ENCODE data around the gene SLC25A42.

Gene SLC25A42

DNA sequence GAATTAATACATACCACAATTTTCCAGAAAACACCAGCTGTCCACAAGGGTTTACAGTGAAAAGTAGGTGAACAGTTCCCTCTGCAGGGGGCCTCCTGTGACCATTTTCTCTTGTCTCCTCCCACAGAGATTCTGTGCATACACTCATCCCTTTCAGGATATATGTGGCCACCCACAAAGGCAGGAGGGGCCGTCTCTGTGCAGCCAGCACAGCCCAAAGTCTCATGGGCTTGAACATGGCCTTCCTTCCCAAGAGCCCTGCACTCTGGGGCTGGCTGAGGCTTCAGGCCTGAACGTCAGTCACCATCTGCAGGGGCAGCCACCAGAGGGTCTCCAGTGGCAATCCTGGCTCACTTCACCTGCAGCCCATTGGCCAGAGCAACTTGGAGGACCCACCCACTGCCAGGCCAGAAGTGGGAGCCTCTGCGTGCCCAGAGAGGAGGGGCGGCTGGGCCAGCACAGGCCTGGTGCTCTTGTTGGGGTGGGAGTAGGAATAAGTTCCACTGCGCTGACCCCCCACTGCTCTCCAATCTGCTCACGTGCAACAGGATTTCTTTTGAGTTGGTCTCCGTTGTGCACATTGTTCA, 49.3 kb downstream of the SLC25A42 start:
- H3K9ac ChIP-seq (ENCODE audit: low read length), result no peak overlapping the region
- no peak overlapping the region for H3K4me2 ChIP-seq (ENCODE audit: low read length)
- H4K91ac ChIP-seq (ENCODE audit: low read depth, low read length), result no peak overlapping the region
- no peaks in the 10 kb centered on the region for H3K79me1 ChIP-seq (ENCODE audit: low read length)
- H3K9me3 ChIP-seq (ENCODE audit: insufficient read depth, low read depth, low read length), result peaks cover 2% of the 10 kb centered on the region
- H2AFZ ChIP-seq (ENCODE audit: insufficient read depth, low read length, poor library complexity), result no peak overlapping the region
- no peak for DNase-seq
- no CpG with 5 or more reads among the region's 7 CpGs for WGBS (ENCODE audit: extremely low coverage, insufficient coverage, insufficient read length)
- no peak overlapping the region for H3K23ac ChIP-seq (ENCODE audit: low read length)
- H2AK5ac ChIP-seq (ENCODE audit: low read length), result no peak overlapping the region
- no peak overlapping the region for H2BK120ac ChIP-seq (ENCODE audit: insufficient read depth, low read length, poor library complexity)
- no peaks in the 10 kb centered on the region for H3K79me2 ChIP-seq (ENCODE audit: control insufficient read depth, insufficient read depth, low read length, poor library complexity)
- no peak overlapping the region for H4K8ac ChIP-seq (ENCODE audit: low read depth, low read length)
- H3K27me3 ChIP-seq (ENCODE audit: insufficient read depth, low read length), result no peaks in the 10 kb centered on the region
- no peak overlapping the region for H3K27ac ChIP-seq (ENCODE audit: low read depth, low read length)
- H2BK5ac ChIP-seq (ENCODE audit: low read depth, low read length, poor library complexity), result no peak overlapping the region
- H4K12ac ChIP-seq (ENCODE audit: low read depth, low read length), result no peak overlapping the region
- no peaks in the 10 kb centered on the region for H3K36me3 ChIP-seq (ENCODE audit: control insufficient read depth in 1 of 2, insufficient read depth in 2 of 2, low read length in 2 of 2)
- H3K4ac ChIP-seq (ENCODE audit: low read depth, low read length), result no peak overlapping the region
- no peak overlapping the region for H2BK12ac ChIP-seq (ENCODE audit: low read length)
- no peaks in the 10 kb centered on the region for H3K4me1 ChIP-seq (ENCODE audit: control insufficient read depth in 1 of 2, insufficient read depth in 2 of 2, low read length in 2 of 2)
- H3K14ac ChIP-seq (ENCODE audit: low read length), result no peak overlapping the region
- H3K4me3 ChIP-seq (ENCODE audit: low read depth, low read length), result no peak overlapping the region
- H3K18ac ChIP-seq (ENCODE audit: low read length), result no peak overlapping the region

DNA sequence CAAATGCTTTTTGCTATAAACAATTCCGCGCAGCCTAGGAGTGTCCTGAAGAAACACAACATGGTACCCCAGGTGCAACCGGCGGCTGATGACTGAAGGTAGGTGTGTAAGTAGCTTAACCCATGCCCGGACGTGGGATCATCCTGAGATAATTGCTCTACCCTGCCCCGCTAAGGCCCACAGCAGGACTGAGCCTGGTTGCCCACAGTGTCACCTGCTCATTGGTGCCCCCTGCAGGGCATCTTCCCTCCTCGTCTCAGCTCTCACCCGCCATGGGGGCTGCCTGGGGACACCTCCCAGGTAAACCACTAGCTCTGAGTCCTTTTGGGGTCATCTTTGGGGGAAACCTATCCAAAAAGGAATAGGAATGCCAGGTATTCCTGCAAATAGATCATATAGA, 52.2 kb downstream of the SLC25A42 start:
- no peak overlapping the region for H4K12ac ChIP-seq (ENCODE audit: low read depth, low read length)
- no peak overlapping the region for H3K27ac ChIP-seq (ENCODE audit: low read depth, low read length)
- H3K27me3 ChIP-seq (ENCODE audit: insufficient read depth, low read length), result no peaks in the 10 kb centered on the region
- H3K79me1 ChIP-seq (ENCODE audit: low read length), result peaks cover 3% of the 10 kb centered on the region
- H2BK5ac ChIP-seq (ENCODE audit: low read depth, low read length, poor library complexity), result no peak overlapping the region
- peaks cover 4% of the 10 kb centered on the region for H3K9me3 ChIP-seq (ENCODE audit: insufficient read depth, low read depth, low read length)
- no peak overlapping the region for H4K91ac ChIP-seq (ENCODE audit: low read depth, low read length)
- H2AK5ac ChIP-seq (ENCODE audit: low read length), result no peak overlapping the region
- no peak overlapping the region for H3K23ac ChIP-seq (ENCODE audit: low read length)
- no peak overlapping the region for H3K4ac ChIP-seq (ENCODE audit: low read depth, low read length)
- H3K9ac ChIP-seq (ENCODE audit: low read length), result no peak overlapping the region
- DNase-seq, result peak; percentile 51 to 76
- H3K14ac ChIP-seq (ENCODE audit: low read length), result no peak overlapping the region
- no peak overlapping the region for H2BK12ac ChIP-seq (ENCODE audit: low read length)
- no peaks in the 10 kb centered on the region for H3K4me1 ChIP-seq (ENCODE audit: control insufficient read depth in 1 of 2, insufficient read depth in 2 of 2, low read length in 2 of 2)
- H3K4me3 ChIP-seq (ENCODE audit: low read depth, low read length), result no peak overlapping the region
- H3K79me2 ChIP-seq (ENCODE audit: control insufficient read depth, insufficient read depth, low read length, poor library complexity), result no peaks in the 10 kb centered on the region
- peaks cover 3 to 5% of the 10 kb centered on the region in 2 experiments for H3K36me3 ChIP-seq (ENCODE audit: control insufficient read depth in 1 of 2, insufficient read depth in 2 of 2, low read length in 2 of 2)
- H3K18ac ChIP-seq (ENCODE audit: low read length), result no peak overlapping the region
- WGBS (ENCODE audit: extremely low coverage, insufficient coverage, insufficient read length), result no CpG with 5 or more reads among the region's 9 CpGs
- H3K4me2 ChIP-seq (ENCODE audit: low read length), result no peak overlapping the region
- H2AFZ ChIP-seq (ENCODE audit: insufficient read depth, low read length, poor library complexity), result no peak overlapping the region
- H4K8ac ChIP-seq (ENCODE audit: low read depth, low read length), result no peak overlapping the region
- H2BK120ac ChIP-seq (ENCODE audit: insufficient read depth, low read length, poor library complexity), result no peak overlapping the region

DNA sequence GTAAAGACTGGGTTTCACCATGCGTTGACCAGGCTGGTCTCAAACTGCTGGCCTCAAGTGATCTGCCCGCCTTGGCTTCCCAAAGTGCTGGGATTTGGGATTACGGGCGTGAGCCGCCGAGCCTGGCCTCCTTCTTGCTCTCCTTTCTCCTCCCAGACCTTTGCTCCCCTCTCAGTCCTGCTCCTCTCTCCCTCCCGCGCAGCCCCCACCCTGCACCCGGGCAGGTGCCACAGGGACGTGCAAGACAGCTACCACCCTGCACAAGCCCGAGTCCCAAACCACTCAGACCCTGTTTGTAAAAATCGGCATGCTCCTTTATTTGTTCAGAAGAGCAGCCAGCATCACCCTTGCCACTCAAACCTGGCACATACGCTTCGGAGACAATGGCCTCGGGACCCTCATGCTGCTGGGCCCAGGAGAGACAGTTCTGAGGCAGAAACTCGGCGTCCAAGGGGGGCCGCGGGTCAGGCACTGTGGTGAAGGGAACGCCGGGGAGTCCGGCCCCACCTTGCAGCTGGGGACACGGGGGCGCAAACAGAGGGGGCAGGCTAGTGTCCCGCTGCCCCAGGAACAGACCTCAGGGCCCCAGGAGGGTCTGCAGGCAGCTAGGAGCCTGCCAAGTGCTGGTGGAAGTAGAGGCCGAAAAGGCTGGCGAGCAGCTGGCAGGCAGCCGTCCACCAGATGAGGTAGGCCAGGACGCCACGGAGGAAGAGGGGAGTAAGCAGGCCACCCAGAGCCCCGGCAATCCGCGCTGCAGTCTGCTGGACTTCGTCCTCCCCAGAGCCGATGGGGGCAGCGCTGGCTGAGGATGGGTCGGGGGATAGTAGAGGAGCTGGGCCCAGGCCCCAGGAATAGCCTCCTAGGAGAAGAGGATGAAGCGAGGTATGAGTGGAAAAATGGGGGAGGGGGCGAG, 55.8 kb downstream of the SLC25A42 start:
- Histone ChIP-seq H3K79me1 (ENCODE audit: low read length) (peaks cover 3% of the 10 kb centered on the region), H3K9ac (ENCODE audit: low read length) (no peak overlapping the region), H3K27ac (ENCODE audit: low read depth, low read length) (no peak overlapping the region), H3K36me3 (ENCODE audit: control insufficient read depth in 1 of 2, insufficient read depth in 2 of 2, low read length in 2 of 2) (peaks cover 3 to 5% of the 10 kb centered on the region in 2 experiments), H4K12ac (ENCODE audit: low read depth, low read length) (no peak overlapping the region), H2BK120ac (ENCODE audit: insufficient read depth, low read length, poor library complexity) (no peak overlapping the region), H3K4me3 (ENCODE audit: low read depth, low read length) (no peak overlapping the region), H3K27me3 (ENCODE audit: insufficient read depth, low read length) (no peaks in the 10 kb centered on the region), H3K18ac (ENCODE audit: low read length) (no peak overlapping the region), H3K23ac (ENCODE audit: low read length) (no peak overlapping the region), H2BK12ac (ENCODE audit: low read length) (no peak overlapping the region), H4K91ac (ENCODE audit: low read depth, low read length) (no peak overlapping the region), H4K8ac (ENCODE audit: low read depth, low read length) (peak overlapping the region; percentile 1), H2BK5ac (ENCODE audit: low read depth, low read length, poor library complexity) (no peak overlapping the region), H2AK5ac (ENCODE audit: low read length) (no peak overlapping the region), H3K4me1 (ENCODE audit: control insufficient read depth in 1 of 2, insufficient read depth in 2 of 2, low read length in 2 of 2) (no peaks in the 10 kb centered on the region), H3K9me3 (ENCODE audit: insufficient read depth, low read depth, low read length) (peaks cover 1% of the 10 kb centered on the region), H2AFZ (ENCODE audit: insufficient read depth, low read length, poor library complexity) (no peak overlapping the region), H3K4me2 (ENCODE audit: low read length) (no peak overlapping the region), H3K79me2 (ENCODE audit: control insufficient read depth, insufficient read depth, low read length, poor library complexity) (no peaks in the 10 kb centered on the region), H3K14ac (ENCODE audit: low read length) (no peak overlapping the region), H3K4ac (ENCODE audit: low read depth, low read length) (no peak overlapping the region)
- no CpG with 5 or more reads among the region's 39 CpGs for WGBS (ENCODE audit: extremely low coverage, insufficient coverage, insufficient read length)
- DNase-seq, result no peak

DNA sequence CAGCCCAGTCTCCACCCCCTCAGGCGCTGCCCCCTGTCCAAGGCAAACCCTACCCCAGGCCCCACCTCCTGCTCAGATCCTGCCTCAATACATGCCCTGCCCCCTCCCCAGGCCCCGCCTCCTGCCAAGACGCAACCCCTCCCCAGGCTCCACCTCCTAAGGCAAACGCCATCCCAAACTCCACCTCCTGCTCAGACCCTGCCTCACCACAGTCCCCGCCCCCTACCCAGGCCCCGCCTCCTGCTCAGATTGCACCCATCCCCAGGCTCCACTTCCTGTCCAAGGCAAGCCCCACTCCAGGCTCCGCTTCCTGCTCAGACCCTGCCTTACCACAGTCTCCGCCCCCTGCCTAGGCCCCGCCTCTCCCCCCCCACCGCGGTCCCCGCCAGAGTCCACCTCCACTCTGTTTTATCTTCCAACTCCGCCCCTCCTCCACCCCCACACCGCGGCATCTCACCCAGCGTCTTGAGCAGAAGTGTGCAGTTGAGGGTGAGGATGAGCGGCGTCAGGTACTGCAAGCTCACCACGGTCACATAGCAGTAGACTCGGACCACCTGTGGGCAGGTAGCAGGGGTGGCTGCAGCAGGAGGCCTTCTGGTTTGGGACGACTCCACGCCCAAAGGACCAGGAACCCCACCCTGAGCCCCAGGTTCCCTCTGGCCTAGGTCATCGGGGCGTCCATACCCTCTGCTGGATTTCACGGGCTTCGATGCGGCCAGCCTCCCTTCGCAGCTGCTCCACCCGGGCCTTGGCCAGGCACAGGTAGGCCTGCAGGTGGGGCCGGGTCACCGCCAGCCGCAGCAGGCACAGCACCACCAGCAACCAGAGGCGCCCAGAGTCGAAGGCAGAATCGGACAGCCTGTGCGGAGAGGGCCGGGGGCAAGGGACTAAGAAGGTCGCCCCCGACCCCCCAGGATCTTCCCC, 56.8 kb downstream of the SLC25A42 start:
- Histone ChIP-seq H4K12ac (ENCODE audit: low read depth, low read length) (peak overlapping the region; percentile 49), H3K79me1 (ENCODE audit: low read length) (peaks cover 3% of the 10 kb centered on the region), H3K14ac (ENCODE audit: low read length) (no peak overlapping the region), H3K4me1 (ENCODE audit: control insufficient read depth in 1 of 2, insufficient read depth in 2 of 2, low read length in 2 of 2) (no peaks in the 10 kb centered on the region), H3K79me2 (ENCODE audit: control insufficient read depth, insufficient read depth, low read length, poor library complexity) (no peaks in the 10 kb centered on the region), H2BK120ac (ENCODE audit: insufficient read depth, low read length, poor library complexity) (no peak overlapping the region), H3K36me3 (ENCODE audit: control insufficient read depth in 1 of 2, insufficient read depth in 2 of 2, low read length in 2 of 2) (peaks cover 3 to 5% of the 10 kb centered on the region in 2 experiments), H4K91ac (ENCODE audit: low read depth, low read length) (no peak overlapping the region), H3K4me3 (ENCODE audit: low read depth, low read length) (peak overlapping the region; percentile 4), H2AFZ (ENCODE audit: insufficient read depth, low read length, poor library complexity) (peak overlapping the region; percentile 23), H3K9ac (ENCODE audit: low read length) (no peak overlapping the region), H3K4me2 (ENCODE audit: low read length) (peak overlapping the region; percentile 41), H3K4ac (ENCODE audit: low read depth, low read length) (no peak overlapping the region), H2BK5ac (ENCODE audit: low read depth, low read length, poor library complexity) (no peak overlapping the region), H4K8ac (ENCODE audit: low read depth, low read length) (peak overlapping the region; percentile 56), H3K18ac (ENCODE audit: low read length) (peak overlapping the region; percentile 58), H3K9me3 (ENCODE audit: insufficient read depth, low read depth, low read length) (peaks cover 1% of the 10 kb centered on the region), H2BK12ac (ENCODE audit: low read length) (no peak overlapping the region), H3K27ac (ENCODE audit: low read depth, low read length) (no peak overlapping the region), H3K27me3 (ENCODE audit: insufficient read depth, low read length) (no peaks in the 10 kb centered on the region), H3K23ac (ENCODE audit: low read length) (no peak overlapping the region), H2AK5ac (ENCODE audit: low read length) (no peak overlapping the region)
- no CpG with 5 or more reads among the region's 39 CpGs for WGBS (ENCODE audit: extremely low coverage, insufficient coverage, insufficient read length)
- peak; percentile 45 to 52 for DNase-seq

Measured in trophoblast cell (in vitro differentiated cells and primary cell).